ENCODE measurements around the gene DYNLT2B. TPM values are rescaled to one million over a fixed set of nuclear protein-coding genes. Genes with fewer than 3 reads are reported as not detected.
"Not testable (repeated sequence)": the region's sequence is repeated elsewhere in the genome, so short reads cannot be mapped to it uniquely, and the experiment has no call there.

Gene DYNLT2B
- polyA plus RNA-seq, 1 donor from 2014 or later = 276 TPM

- Histone ChIP-seq H3K27ac (ENCODE audit: low read length) (no peak overlapping the region), H3K27me3 (ENCODE audit: insufficient read depth, low read depth, low read length) (no peaks in the 10 kb centered on the region), H3K9me2 (ENCODE audit: insufficient read depth, low read length) (no peaks in the 10 kb centered on the region), H3K79me2 (replicated peaks; ENCODE audit: insufficient read depth, low read length) (no peaks in the 10 kb centered on the region), H3K9ac (ENCODE audit: low read length) (no peak overlapping the region), H3K36me3 (ENCODE audit: insufficient read depth, low read length) (no peaks in the 10 kb centered on the region), H3K9me3 (ENCODE audit: low read length) (no peaks in the 10 kb centered on the region), H3K4me3 (ENCODE audit: low read length) (no peak overlapping the region), H4K20me1 (ENCODE audit: insufficient read depth) (no peaks in the 10 kb centered on the region), H3F3A (ENCODE audit: insufficient read depth, low read length, poor library complexity, severe bottlenecking) (no peaks in the 10 kb centered on the region), H3K4me2 (ENCODE audit: low read length) (no peak overlapping the region), H2AFZ (ENCODE audit: low read depth, low read length) (no peak overlapping the region)
- TF ChIP-seq, protein P1, sequence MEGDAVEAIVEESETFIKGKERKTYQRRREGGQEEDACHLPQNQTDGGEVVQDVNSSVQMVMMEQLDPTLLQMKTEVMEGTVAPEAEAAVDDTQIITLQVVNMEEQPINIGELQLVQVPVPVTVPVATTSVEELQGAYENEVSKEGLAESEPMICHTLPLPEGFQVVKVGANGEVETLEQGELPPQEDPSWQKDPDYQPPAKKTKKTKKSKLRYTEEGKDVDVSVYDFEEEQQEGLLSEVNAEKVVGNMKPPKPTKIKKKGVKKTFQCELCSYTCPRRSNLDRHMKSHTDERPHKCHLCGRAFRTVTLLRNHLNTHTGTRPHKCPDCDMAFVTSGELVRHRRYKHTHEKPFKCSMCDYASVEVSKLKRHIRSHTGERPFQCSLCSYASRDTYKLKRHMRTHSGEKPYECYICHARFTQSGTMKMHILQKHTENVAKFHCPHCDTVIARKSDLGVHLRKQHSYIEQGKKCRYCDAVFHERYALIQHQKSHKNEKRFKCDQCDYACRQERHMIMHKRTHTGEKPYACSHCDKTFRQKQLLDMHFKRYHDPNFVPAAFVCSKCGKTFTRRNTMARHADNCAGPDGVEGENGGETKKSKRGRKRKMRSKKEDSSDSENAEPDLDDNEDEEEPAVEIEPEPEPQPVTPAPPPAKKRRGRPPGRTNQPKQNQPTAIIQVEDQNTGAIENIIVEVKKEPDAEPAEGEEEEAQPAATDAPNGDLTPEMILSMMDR (IDR thresholded peaks at IDR 0.05; ENCODE audit: poor library complexity, severe bottlenecking) = no peak
- TF ChIP-seq TAF1 (IDR thresholded peaks at IDR 0.05; ENCODE audit: low read depth) (no peak), EZH2 (IDR thresholded peaks at IDR 0.05; ENCODE audit: borderline replicate concordance, insufficient read depth, low read length, poor library complexity, severe bottlenecking) (no peak), POLR2AphosphoS5 (IDR thresholded peaks at IDR 0.05) (no peak), MXI1 (conservative IDR thresholded peaks at IDR 0.05; ENCODE audit: poor library complexity, severe bottlenecking) (no peak), REST (IDR thresholded peaks at IDR 0.05; ENCODE audit: borderline replicate concordance) (no peak), EP300 (conservative IDR thresholded peaks at IDR 0.05; ENCODE audit: poor library complexity, severe bottlenecking) (no peak), RAD21 (conservative IDR thresholded peaks at IDR 0.05) (no peak), SMC3 (conservative IDR thresholded peaks at IDR 0.05; ENCODE audit: poor library complexity) (no peak)
Measured at GRCh38 chr3:196251918-196252317, 66.1 kb downstream of the DYNLT2B start.

DNA sequence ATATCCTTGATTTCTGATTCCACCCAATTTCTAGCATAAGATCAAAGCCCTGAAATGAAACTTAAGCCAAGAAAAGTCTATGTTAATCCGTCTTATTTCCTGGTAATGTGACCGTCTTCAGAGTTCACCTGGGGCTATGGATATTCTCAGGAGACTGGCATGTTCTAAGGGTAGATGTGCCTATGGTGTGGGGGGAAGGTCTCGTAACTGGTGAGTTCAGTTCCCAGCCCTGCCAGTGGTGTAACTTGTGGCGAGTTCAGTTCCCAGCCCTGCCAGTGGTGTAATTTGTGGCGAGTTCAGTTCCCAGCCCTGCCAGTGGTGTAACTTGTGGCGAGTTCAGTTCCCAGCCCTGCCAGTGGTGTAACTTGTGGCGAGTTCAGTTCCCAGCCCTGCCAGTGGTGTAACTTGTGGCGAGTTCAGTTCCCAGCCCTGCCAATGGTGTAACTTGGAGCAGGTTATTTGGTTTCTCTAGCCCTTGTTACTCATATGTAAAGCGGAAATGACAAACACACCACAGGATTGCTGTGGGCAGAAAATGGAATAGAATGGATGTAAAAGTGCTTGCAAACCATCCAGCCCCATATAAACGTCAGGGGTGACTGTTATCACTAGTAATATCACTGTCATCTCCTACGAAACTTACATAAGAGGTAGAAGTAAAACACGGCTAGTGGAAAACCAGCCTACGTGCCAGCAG lies 71.3 kb downstream of the DYNLT2B start:
- Histone ChIP-seq H3F3A (ENCODE audit: insufficient read depth, low read length, poor library complexity, severe bottlenecking) (no peaks in the 10 kb centered on the region), H3K79me2 (replicated peaks; ENCODE audit: insufficient read depth, low read length) (no peaks in the 10 kb centered on the region), H3K27ac (ENCODE audit: low read length) (no peak overlapping the region), H2AFZ (ENCODE audit: low read depth, low read length) (no peak overlapping the region), H3K9me3 (ENCODE audit: low read length) (no peaks in the 10 kb centered on the region), H3K9ac (ENCODE audit: low read length) (no peak overlapping the region), H3K9me2 (ENCODE audit: insufficient read depth, low read length) (no peaks in the 10 kb centered on the region), H4K20me1 (ENCODE audit: insufficient read depth) (no peaks in the 10 kb centered on the region), H3K4me2 (ENCODE audit: low read length) (no peak overlapping the region), H3K36me3 (ENCODE audit: insufficient read depth, low read length) (peaks cover 4% of the 10 kb centered on the region), H3K4me3 (ENCODE audit: low read length) (no peak overlapping the region), H3K27me3 (ENCODE audit: insufficient read depth, low read depth, low read length) (no peaks in the 10 kb centered on the region)
- TF ChIP-seq REST (IDR thresholded peaks at IDR 0.05; ENCODE audit: borderline replicate concordance) (no peak), RAD21 (conservative IDR thresholded peaks at IDR 0.05) (no peak), EP300 (conservative IDR thresholded peaks at IDR 0.05; ENCODE audit: poor library complexity, severe bottlenecking) (no peak), TAF1 (IDR thresholded peaks at IDR 0.05; ENCODE audit: low read depth) (no peak), POLR2AphosphoS5 (IDR thresholded peaks at IDR 0.05) (no peak), MXI1 (conservative IDR thresholded peaks at IDR 0.05; ENCODE audit: poor library complexity, severe bottlenecking) (no peak), SMC3 (conservative IDR thresholded peaks at IDR 0.05; ENCODE audit: poor library complexity) (no peak), EZH2 (IDR thresholded peaks at IDR 0.05; ENCODE audit: borderline replicate concordance, insufficient read depth, low read length, poor library complexity, severe bottlenecking) (no peak)
- TF ChIP-seq, protein P1 (IDR thresholded peaks at IDR 0.05; ENCODE audit: poor library complexity, severe bottlenecking) = no peak

GRCh38 chr3:196244166-196244565 lies 73.9 kb downstream of the DYNLT2B start:
- H3K27me3 ChIP-seq (ENCODE audit: insufficient read depth, low read depth, low read length); H3K4me3 ChIP-seq (ENCODE audit: low read length); H3K9ac ChIP-seq (ENCODE audit: low read length); H2AFZ ChIP-seq (ENCODE audit: low read depth, low read length); H3K79me2 ChIP-seq (replicated peaks; ENCODE audit: insufficient read depth, low read length); H3K36me3 ChIP-seq (ENCODE audit: insufficient read depth, low read length); H3K4me2 ChIP-seq (ENCODE audit: low read length); H3F3A ChIP-seq (ENCODE audit: insufficient read depth, low read length, poor library complexity, severe bottlenecking); H3K27ac ChIP-seq (ENCODE audit: low read length); H4K20me1 ChIP-seq (ENCODE audit: insufficient read depth); H3K9me2 ChIP-seq (ENCODE audit: insufficient read depth, low read length); H3K9me3 ChIP-seq (ENCODE audit: low read length): not testable (repeated sequence)
